Raji (cell line): ENCODE measurements around the gene PPP2R5D.

ENCODE experiments used
- POLR2A ChIP-seq: IDR thresholded peaks from 2 replicates; pipeline ENCODE4 v1.6.1; 2011; ENCODE audit warnings: low read depth, low read length, control low read depth; ENCODE audit not compliant: insufficient read depth

The PPP2R5D gene

DNA sequence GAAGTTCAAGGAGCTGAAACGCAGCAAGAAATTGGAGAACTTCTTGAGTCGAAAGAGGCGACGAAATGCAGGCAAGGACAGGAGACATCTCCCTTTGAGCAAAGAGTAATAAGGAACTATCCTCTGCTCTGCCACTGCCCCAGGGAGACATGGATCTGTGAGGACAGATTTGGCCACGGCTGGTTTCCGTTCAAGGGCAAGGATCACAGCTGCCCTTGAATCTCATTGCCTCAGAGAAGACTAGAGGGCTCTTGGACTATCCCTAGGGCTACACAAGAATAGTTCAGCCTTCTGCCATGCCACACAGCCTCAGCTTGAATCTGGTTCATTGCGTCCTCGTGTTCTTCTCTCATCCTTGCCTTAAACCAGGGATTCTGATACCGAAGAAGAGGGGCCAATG, 44.8 kb downstream of the PPP2R5D start:
- TF ChIP-seq POLR2A: no peak

DNA sequence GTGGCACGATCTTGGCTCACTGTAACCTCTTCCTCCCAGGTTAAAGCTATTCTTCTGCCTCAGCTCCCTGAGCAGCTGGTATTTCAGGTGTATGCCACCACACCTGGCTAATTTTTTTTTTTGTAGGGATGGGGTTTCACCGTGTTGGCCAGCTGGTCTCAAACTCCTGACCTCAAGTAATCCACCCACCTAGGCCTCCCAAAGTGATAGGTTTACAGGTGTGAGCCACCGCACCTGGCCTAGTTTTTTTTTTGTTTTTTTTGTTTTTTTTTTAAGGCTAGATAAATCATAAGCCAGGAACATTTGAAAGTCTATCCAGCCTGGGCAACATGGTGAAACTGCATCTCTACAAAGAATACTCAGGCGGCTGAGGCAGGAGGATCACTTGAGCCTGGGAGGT, 48.0 kb downstream of the PPP2R5D start:
- TF ChIP-seq POLR2A: no peak

DNA sequence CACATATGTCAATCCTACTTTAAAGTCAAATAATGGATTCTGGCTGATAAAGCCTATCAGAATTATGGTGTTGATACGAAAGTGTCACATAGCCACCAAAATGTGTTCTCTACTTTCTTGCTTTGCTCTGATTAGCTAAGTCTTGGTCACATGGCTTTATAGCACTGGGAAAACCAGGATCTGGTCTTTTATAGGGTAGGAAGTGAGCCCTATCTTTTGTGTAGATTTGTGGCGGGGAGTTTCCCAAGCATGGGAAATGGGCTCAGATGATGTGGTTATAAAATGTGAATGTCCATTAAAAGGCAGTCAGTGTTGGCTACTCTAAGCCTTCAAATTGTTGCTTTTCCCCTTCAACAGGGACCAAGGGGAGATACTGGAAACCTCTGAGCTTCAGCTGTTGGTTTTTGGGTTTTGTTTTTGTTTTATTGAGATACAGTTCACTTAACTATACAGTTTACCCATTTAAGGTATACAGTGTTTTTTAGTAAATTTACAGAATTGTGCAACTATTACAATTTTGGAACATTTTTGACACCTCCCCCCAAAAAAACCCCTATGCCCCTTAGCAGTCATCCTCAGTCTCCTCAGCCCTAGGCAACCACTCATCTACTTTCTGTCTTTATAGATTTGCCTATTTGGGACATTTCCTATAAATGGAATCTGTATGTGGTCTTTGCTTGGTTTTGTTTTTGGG, 49.3 kb downstream of the PPP2R5D start:
- no peak for TF ChIP-seq POLR2A

DNA sequence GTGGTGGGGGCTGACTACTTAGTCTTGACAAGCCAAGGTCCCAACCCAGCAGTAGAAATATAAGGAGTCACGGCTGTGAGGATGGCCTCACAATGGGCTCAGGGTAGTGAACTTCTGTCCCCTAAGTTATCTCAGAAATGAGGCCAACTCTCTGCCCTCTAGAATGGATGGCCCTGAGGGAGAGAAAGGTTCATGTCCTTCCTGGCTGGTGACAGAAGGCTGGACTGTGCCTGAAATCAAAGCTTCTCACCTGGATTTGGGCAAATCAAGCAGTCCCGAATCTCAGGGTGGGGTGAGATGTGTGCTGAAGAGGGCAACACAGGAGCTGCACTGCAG, 49.8 kb downstream of the PPP2R5D start:
- TF ChIP-seq POLR2A: no peak

DNA sequence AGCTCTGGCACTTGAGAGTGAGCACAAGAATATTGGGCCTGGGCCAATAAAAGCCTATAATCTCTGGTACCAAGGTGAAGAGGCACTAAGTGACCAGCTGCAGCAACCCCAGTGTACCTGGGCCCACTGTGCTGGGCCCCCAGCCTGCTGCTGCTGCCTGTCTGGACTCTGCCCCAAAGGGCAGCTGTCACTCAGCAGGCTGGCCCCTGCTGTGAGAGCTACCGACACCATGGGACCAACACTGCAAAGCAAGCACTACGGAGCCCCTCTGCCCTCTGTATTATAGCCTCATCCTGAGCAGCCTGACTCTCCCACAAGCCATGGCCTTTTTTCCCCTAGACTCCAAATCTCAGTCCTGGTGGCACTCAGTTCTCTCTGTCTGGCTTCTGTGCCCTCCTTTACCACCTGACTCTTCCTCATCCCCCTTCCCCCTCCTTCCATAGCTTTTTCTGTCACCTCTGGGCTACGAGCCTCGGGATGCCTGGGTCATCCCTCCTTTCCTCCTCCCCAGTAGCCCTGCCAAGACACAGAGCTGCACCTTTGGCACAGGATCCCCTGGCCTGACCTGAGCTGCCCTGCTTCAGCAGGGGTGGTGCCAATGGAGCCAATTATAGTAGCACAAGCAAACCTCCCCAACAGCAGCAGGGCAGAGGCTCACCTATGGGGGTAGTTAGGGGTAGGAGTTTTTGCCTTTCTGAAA, 51.3 kb downstream of the PPP2R5D start:
- no peak for TF ChIP-seq POLR2A

DNA sequence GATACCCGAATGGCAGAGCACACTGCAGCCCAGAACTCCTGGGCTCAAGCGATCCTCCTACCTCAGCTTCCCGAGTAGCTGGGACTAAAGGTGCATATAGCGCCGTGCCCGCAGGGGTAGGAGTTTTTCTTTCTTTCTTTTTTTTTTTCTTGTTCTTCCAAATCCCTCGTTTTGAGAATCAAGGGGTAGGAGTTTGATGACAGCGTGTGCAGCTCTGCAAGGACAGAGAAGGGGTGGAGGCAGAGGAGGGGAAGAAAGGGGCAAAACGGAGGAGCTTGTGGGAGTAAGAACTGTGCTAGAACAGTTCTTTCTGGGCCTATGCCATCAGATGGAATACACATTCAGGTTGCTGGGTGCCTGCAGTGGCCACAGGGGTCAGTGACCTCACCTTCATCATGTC, 52.3 kb downstream of the PPP2R5D start:
- TF ChIP-seq POLR2A: no peak

DNA sequence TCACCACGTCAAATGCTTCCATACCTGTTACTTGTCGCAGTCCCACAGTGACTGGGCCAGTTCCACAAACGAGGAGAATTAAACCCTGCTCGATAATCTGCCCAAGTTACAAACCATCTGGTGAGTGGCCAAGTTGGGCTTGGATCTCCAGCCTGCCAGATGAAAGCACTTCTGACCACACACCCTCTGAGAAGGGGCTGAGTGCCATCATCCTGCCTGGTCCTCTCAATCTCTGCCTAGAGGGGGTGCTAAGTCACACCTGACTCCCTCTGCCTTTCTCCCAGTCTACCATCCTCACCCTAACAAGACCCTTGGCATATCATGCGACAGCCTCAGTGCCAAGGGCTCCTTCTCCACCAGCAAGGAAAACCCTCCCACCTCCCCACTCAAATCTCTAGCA, 52.8 kb downstream of the PPP2R5D start:
- TF ChIP-seq POLR2A: no peak

DNA sequence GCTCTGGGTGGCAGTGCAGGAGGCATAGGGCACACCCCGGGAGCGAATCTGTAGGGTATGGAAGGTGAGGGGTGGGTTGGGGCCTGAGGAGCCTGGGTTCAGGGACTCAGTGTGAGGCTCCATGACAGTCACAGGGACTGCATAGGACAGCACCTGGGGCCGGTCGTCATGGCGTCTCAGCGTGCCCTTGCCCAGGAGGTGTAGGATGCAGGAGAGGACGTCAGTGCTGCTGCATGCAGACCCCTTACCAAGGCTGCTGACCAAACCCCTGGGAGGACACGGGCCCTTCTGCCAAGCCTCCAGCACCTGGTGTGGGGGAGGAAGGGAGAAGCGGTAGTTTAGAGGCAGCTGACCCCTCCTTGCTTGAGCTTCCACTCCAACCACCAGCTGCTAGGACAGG, 53.3 kb downstream of the PPP2R5D start:
- TF ChIP-seq POLR2A: no peak

DNA sequence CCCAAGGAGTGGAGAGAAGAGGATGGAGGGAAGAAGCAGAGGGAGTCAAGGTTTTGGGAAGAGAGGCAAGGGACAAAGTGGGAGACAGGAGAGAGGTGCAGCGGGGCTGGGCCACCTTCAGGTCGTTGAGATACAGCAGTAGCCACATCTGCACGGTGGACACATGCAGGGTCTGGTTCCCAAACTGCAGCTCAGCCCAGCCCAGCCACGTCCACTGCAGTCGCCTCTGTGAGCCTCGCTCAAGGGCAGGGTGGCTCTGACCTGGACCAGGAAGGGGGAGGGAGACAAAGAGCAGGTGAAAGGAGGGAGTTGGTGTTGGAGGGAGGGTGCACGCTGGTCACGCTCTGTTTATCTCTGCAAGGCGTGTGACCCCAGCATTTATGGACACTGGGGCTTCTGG, 54.4 kb downstream of the PPP2R5D start:
- no peak for TF ChIP-seq POLR2A

DNA sequence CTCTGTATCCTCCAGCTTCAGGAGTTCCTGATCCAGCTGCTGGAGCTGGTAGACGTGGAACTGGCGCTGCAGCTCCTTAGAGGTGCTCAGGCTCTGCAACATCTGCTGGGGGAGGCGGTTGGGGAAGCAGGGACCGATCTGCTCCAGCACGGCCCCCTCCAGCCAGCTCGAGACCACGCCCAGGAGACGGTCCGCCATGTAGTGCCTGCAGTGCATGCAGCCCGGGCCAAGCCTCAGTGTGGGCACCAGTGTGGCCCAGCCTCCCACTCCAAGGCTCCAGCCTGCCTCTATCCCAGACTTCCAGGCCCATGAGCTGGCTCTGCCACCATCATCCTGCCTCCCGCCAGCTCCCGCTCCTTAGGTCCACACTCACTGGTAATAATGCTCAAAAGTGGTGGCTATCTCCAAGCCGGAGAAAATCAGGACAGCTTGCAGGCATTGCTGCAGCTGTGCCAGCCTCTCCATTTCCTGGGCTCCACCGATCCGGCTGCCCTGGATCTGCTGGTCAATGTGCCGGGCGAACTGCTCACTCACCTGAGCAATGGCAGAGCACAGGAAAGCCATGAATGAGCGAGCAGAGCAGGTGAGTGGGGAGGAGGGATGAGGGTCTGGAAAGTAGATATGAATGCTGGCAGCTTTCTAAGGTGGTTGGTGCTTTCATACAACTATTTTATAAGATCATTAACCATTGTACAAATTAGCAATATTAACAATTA, 56.3 kb downstream of the PPP2R5D start:
- no peak for TF ChIP-seq POLR2A

DNA sequence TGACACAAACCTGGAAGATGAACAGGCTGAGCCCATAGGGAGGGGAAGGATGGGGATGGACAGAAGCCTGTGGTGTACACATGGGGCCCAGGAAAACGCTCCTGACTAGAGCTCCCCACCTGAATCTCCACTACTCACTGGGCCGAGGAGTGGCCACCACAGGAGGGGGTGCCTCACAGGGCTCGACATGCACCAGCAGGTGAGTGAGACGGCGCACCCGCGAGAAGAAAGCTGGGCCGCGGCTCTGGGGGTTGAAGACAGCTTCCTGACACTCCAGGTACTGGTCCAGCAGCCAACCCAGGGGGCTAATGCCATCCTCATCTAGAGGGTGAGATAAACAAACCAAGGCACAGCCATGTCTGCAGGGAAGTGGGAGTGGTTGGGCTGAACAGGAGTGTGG, 58.9 kb downstream of the PPP2R5D start:
- no peak for TF ChIP-seq POLR2A

DNA sequence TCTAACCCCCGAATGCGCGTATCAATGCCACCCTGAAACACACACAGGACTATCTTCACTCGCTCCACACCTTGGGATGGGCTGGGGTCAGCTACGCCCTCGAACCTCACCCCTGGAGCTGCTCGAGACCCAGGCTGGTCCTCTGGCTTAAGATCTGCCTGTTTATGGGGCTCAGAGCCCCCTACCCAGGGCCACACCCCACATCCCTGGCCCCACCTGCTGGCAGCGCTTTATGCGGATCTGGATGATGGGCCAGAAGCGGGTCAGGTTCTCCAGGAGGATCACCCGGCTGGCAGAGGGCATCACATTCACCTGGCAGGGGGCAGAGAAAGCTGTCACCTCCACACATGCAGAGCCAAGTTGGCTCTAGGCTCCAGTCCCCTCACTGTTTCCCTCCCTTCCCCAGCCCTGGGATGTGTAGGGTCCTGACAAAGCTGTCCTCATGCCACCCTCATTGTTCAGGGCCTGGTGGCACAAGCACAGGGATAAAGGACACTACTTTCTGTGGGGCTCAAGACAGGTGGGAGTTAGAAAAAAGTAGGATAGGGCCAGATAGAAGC, 61.1 kb downstream of the PPP2R5D start:
- no peak for TF ChIP-seq POLR2A

DNA sequence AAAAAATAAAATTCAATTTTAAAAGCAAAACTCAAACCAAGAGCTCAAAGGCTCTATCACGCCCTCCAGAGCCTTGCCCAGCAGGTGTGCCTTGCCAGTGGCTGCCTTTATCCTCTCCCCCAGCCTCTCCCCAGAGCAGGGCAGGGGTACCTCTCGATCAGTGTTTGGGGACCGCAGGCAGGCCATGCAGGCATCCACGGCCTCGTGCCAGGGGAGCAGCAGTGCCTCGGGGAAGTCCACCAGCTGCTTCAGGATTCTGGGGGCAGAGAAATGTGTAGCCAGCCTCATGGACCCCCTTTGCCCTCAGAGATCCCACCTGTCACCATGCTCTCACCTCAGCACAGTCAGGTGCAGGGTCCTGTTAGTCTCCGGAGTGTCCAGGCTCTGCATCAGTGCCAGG, 63.6 kb downstream of the PPP2R5D start:
- TF ChIP-seq POLR2A: no peak

DNA sequence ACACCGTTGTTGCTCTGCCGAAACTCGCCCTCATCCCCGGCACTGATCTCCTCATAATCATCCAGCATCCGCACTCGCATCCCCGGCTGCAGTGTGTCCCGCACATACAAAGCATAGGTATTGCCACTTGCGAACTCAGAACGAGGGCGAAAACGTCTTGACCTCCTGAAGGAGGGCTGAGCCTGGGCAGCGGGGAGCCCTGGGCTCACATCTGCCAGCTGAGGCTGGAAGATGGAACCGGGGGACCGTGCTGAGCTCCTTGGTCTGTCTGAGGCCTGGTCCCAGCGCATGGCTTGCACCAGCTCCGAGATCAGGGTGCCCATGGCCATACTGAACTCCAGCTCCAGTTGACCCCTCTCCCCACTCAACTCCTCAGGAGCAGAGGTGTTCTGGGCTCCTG, 66.6 kb downstream of the PPP2R5D start:
- no peak for TF ChIP-seq POLR2A

DNA sequence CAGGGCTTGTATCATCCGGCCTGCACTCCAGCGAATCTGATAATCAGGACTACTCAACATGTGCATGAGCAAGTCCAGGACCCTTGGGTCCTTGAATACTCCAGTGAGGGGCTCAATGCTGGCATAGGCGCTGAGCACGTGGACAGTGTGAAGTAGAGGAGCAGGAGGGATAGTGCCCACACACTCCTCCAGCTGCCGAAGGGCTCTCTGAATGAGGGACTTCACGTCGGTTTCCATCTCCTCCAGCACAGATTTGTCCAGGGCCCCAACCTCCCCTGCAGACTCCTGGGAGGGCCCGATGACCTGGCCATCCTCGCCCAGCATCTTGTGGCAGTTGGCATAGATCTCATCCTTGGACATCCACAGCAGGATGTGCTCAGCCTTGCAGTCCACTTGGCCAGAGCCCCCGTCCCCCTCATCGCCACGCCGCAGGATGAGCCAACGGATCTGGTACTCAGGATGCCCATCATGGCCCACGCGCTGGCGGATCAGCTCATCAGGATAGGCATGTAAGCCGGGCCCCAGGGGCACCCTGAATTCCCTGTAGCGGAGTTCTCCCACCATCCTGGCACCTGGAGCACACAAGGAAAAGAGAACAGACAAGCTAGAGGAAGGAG, 68.0 kb downstream of the PPP2R5D start:
- TF ChIP-seq POLR2A: no peak

DNA sequence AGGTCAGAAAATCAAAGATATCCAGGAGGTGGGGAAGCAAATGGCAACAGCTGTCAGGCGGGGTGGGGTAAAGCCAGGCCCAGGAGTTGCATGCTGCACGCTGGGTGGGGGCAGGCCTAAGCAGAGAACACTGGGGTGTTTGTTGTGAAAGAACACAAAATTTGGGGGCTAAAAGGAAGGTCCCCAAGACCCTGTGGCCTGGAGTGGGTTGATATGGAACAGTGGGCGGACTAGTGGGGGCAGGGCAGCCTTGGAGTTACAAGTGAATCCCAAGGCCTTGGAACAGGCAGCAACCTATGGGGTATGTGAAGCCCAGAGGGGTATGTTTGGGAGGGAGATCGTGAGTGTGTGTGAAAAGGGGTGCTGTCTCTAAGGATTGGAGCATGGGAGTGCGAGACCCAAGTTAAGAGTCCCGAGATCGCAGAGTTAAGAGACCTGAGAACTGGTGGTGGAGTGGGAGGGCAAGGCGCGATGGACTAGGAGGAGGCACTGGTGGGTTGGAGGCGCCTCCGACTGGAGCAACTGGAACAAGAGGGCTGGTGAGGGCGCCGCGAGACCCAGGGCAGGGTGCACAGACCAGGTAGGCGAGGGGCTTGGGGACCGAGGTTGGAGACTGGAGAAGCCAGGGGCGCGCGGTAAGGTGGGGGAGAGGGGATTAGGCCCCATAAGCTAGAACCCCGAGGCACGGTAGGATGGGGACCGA, 68.6 kb downstream of the PPP2R5D start:
- TF ChIP-seq POLR2A: no peak
